Common myeloid progenitor, CD34-positive (primary cell): ENCODE measurements around the gene SP6.

Experiments
- CTCF ChIA-PET: fragments of 350-600 bp; sonication (Branson Sonifier 250); formaldehyde crosslinking; loops from one replicate; lab custom pipeline; 2021; ENCODE audit warnings: antibody characterized with exemption; lab: Charles Lee
- POLR2A ChIA-PET: fragments of 350-600 bp; sonication (Branson Sonifier 250); formaldehyde crosslinking; loops from one replicate; lab custom pipeline; 2021; ENCODE audit warnings: antibody characterized with exemption; lab: Charles Lee
- DNase-seq, 3 donors: peaks; one replicate each; pipeline versions ENCODE4 v3.0.0 to v3.0.0-alpha.2; 2013
- H3K27ac ChIP-seq, 2 experiments: 1 replicate in 1 of 2; 2 replicates in 1 of 2; pipeline ENCODE4 v1.7.0; 2013; ENCODE audit warnings: inconsistent platforms in 2 of 2, low read length in 2 of 2, mild to moderate bottlenecking in 2 of 2, low read depth in 1 of 2, moderate library complexity in 1 of 2; ENCODE audit not compliant: severe bottlenecking in 2 of 2, insufficient read depth in 1 of 2, poor library complexity in 1 of 2
- H3K27me3 ChIP-seq, 5 experiments: replicated peaks in 2 of 5; 1 replicate in 3 of 5; 2 replicates in 2 of 5; pipeline versions ENCODE4 v1.6.1 to v1.7.0; 2013; ENCODE audit warnings: low read length in 4 of 5, mild to moderate bottlenecking in 2 of 5, moderate library complexity in 2 of 5, inconsistent platforms in 1 of 5; ENCODE audit not compliant: insufficient read depth in 5 of 5, control insufficient read depth in 4 of 5
- H3K36me3 ChIP-seq, 4 experiments: 1 replicate in 2 of 4; 2 replicates in 2 of 4; pipeline versions ENCODE4 v1.6.1 to v1.7.0; 2013; ENCODE audit warnings: low read length in 3 of 4, control low read depth in 1 of 4, mild to moderate bottlenecking in 1 of 4; ENCODE audit not compliant: control insufficient read depth in 4 of 4, insufficient read depth in 4 of 4
- H3K4me1 ChIP-seq, 4 experiments: 1 replicate in 3 of 4; 2 replicates in 1 of 4; pipeline versions ENCODE4 v1.6.1 to v1.7.1; 2013; ENCODE audit warnings: low read length in 3 of 4, mild to moderate bottlenecking in 3 of 4, control low read depth in 1 of 4, inconsistent platforms in 1 of 4, moderate library complexity in 1 of 4; ENCODE audit not compliant: control insufficient read depth in 4 of 4, insufficient read depth in 4 of 4; ENCODE audit errors: control extremely low read depth in 1 of 4
- H3K4me3 ChIP-seq, 7 experiments: 1 replicate in 4 of 7; 2 replicates in 3 of 7; pipeline versions ENCODE4 v1.5.1 to v1.7.0; 2013; ENCODE audit warnings: mild to moderate bottlenecking in 7 of 7, low read length in 6 of 7, moderate library complexity in 6 of 7, inconsistent platforms in 2 of 7, low read depth in 2 of 7, control low read depth in 1 of 7; ENCODE audit not compliant: insufficient read depth in 4 of 7, control insufficient read depth in 1 of 7; ENCODE audit errors: extremely low read depth in 1 of 7
- H3K9me3 ChIP-seq, 5 experiments: 1 replicate in 4 of 5; 2 replicates in 1 of 5; pipeline versions ENCODE4 v1.6.1 to v1.7.1; 2013; ENCODE audit warnings: low read length in 4 of 5, mild to moderate bottlenecking in 2 of 5, inconsistent platforms in 1 of 5, low read depth in 1 of 5, moderate library complexity in 1 of 5; ENCODE audit not compliant: control insufficient read depth in 4 of 5, insufficient read depth in 2 of 5; ENCODE audit errors: control extremely low read depth in 1 of 5
- whole genome bisulfite sequencing: methylation state at CpG from one replicate; pipeline ENCODE4 v1.1.5; 2013; ENCODE audit not compliant: insufficient coverage; 5-methylcytosine and 5-hydroxymethylcytosine counted together

Gene SP6

GRCh38 chr17:47837401-47838039 is 13.4 kb downstream of the SP6 start:
- ChIA-PET CTCF (interaction anchor here (0.7 to 22.9 kb wide), 8 partner anchors 11 to 133 kb away, joined by 3 to 575 read pairs (median 3); partner anchors contain the start of genes CDK5RAP3, SP2 and SP6), POLR2A (interaction anchor here (0.8 kb wide), 1 partner anchor 45 kb away, joined by 3 read pairs; no protein-coding TSS in a partner anchor)
- DNase-seq, result no peak
- Histone ChIP-seq H3K9me3 (no peaks in the 10 kb centered on the region), H3K4me1 (peaks cover 5 to 43% (median 35%) of the 10 kb centered on the region in 4 experiments), H3K4me3 (no peak overlapping the region), H3K27ac (no peak overlapping the region), H3K36me3 (peaks cover 0 to 38% (median 25%) of the 10 kb centered on the region in 4 experiments), H3K27me3 (no peaks in the 10 kb centered on the region)
- 95% methylated on average over 8 of the region's 13 CpGs for WGBS

- H3K4me1 ChIP-seq, result peaks cover 11 to 49% (median 43%) of the 10 kb centered on the region in 4 experiments
- WGBS, result 95% methylated on average over 3 of the region's 6 CpGs
- H3K27ac ChIP-seq, result no peak overlapping the region
- CTCF ChIA-PET, result interaction anchor here (1.1 to 22.9 kb wide), 4 partner anchors 10 to 52 kb away, joined by 3 to 575 read pairs (median 8); partner anchors contain the start of gene SP2
- no peak for DNase-seq
- POLR2A ChIA-PET, result interaction anchor here (0.9 kb wide), 1 partner anchor 57 kb away, joined by 4 read pairs; no protein-coding TSS in a partner anchor
- H3K4me3 ChIP-seq, result no peak overlapping the region
- H3K36me3 ChIP-seq, result peaks cover 0 to 38% (median 25%) of the 10 kb centered on the region in 4 experiments
- H3K9me3 ChIP-seq, result no peaks in the 10 kb centered on the region
- no peaks in the 10 kb centered on the region for H3K27me3 ChIP-seq
Measured at GRCh38 chr17:47836601-47837000, 14.4 kb downstream of the SP6 start.

GRCh38 chr17:47834756-47835155 is 16.2 kb downstream of the SP6 start:
- H3K27ac ChIP-seq, result no peak overlapping the region
- CTCF ChIA-PET, result interaction anchor here (4.1 to 22.9 kb wide), 2 partner anchors 14 to 54 kb away, joined by 13 to 575 read pairs; partner anchors contain the start of gene SP2
- H3K4me3 ChIP-seq, result no peak overlapping the region
- POLR2A ChIA-PET, result no interaction called here
- peaks cover 0 to 38% (median 25%) of the 10 kb centered on the region in 4 experiments for H3K36me3 ChIP-seq
- H3K27me3 ChIP-seq, result no peaks in the 10 kb centered on the region
- no peak for DNase-seq
- WGBS, result 27% methylated on average over 2 of the region's 5 CpGs
- H3K4me1 ChIP-seq, result peaks cover 11 to 48% (median 42%) of the 10 kb centered on the region in 4 experiments
- no peaks in the 10 kb centered on the region for H3K9me3 ChIP-seq

GRCh38 chr17:47831934-47832327 is 19.0 kb downstream of the SP6 start:
- H3K27ac ChIP-seq, result peak overlapping the region in 1 of 2 experiments; percentile 83
- H3K4me3 ChIP-seq, result peak overlapping the region; percentile 91 to 99 (median 95)
- WGBS, result 13% methylated on average over 4 of the region's 7 CpGs
- ChIA-PET CTCF (interaction anchor here (0.7 to 2.8 kb wide), 8 partner anchors 9 to 138 kb away, joined by 3 to 15 read pairs (median 4); partner anchors contain the start of genes OSBPL7 and SCRN2), POLR2A (interaction anchor here (1.0 to 1.8 kb wide), 2 partner anchors 9 to 64 kb away, joined by 4 read pairs; partner anchors contain the start of genes SCRN2 and SP2)
- DNase-seq, result peak in 2 of 3 donors; percentile 55 to 62
- peaks cover 11 to 49% (median 41%) of the 10 kb centered on the region in 4 experiments for H3K4me1 ChIP-seq
- no peaks in the 10 kb centered on the region for H3K9me3 ChIP-seq
- peaks cover 11 to 29% (median 19%) of the 10 kb centered on the region in 4 experiments for H3K36me3 ChIP-seq
- no peaks in the 10 kb centered on the region for H3K27me3 ChIP-seq

- Histone ChIP-seq H3K27me3 (no peaks in the 10 kb centered on the region), H3K36me3 (peaks cover 15 to 29% (median 23%) of the 10 kb centered on the region in 4 experiments), H3K4me1 (peaks cover 11 to 49% (median 41%) of the 10 kb centered on the region in 4 experiments), H3K9me3 (no peaks in the 10 kb centered on the region), H3K27ac (peak within 1 kb of the TSS; percentile 44 to 83), H3K4me3 (peak within 1 kb of the TSS; percentile 91 to 99 (median 95))
- CTCF ChIA-PET, result interaction anchor here (0.7 to 2.8 kb wide), 9 partner anchors 9 to 185 kb away, joined by 3 to 15 read pairs (median 4); partner anchors contain the start of genes OSBPL7 and SCRN2
- POLR2A ChIA-PET, result interaction anchor here (1.0 to 1.8 kb wide), 2 partner anchors 10 to 64 kb away, joined by 4 read pairs; partner anchors contain the start of genes SCRN2 and SP2
- DNase-seq, result peak; percentile 81 to 92 (median 91)
- 0% methylated on average over 41 of the region's 42 CpGs for WGBS
Measured at GRCh38 chr17:47831003-47831933, 19.7 kb downstream of the SP6 start, which contains the start of the genes LRRC46 and MRPL10. Gene LRRC46, plus strand, starts transcription at chr17:47831670. Its CDS starts 320 bp downstream, at chr17:47831990. Gene MRPL10, minus strand, starts transcription at chr17:47831541. Its CDS starts 30 bp downstream, at chr17:47831511.

GRCh38 chr17:47830396-47831002 is 20.5 kb downstream of the SP6 start:
- H3K36me3 ChIP-seq, result peaks cover 17 to 26% (median 23%) of the 10 kb centered on the region in 4 experiments
- H3K4me1 ChIP-seq, result peaks cover 11 to 45% (median 39%) of the 10 kb centered on the region in 4 experiments
- peak overlapping the region; percentile 91 to 99 (median 95) for H3K4me3 ChIP-seq
- no peaks in the 10 kb centered on the region for H3K9me3 ChIP-seq
- 82% methylated on average over 14 of the region's 18 CpGs for WGBS
- H3K27ac ChIP-seq, result peak overlapping the region; percentile 44 to 83
- H3K27me3 ChIP-seq, result no peaks in the 10 kb centered on the region
- ChIA-PET POLR2A (interaction anchor here (1.8 kb wide), 1 partner anchor 65 kb away, joined by 4 read pairs; the partner anchor contains the start of gene SP2), CTCF (interaction anchor here (0.9 to 2.8 kb wide), 5 partner anchors 8 to 186 kb away, joined by 4 to 15 read pairs (median 4); partner anchors contain the start of genes OSBPL7 and SCRN2)
- no peak for DNase-seq
